ENCODE measurements around the gene CABLES2. TPM values are rescaled to one million over a fixed set of nuclear protein-coding genes. Genes with fewer than 3 reads are reported as not detected.
A peak's percentile ranks its signal among the peaks of the same experiment; 100 is the strongest.

Gene CABLES2
- polyA plus RNA-seq (2011; rRNA removed) = 3.9 and 5.0 TPM in 2 replicates
- 5.9 and 7.3 TPM in 2 replicates for polyA plus RNA-seq (2012; cell fraction: cytosol; rRNA removed)
- 9.4 and 10.5 TPM in 2 replicates for polyA plus RNA-seq (2012; cell fraction: nucleus; rRNA removed)
- polyA plus RNA-seq (2017; fragmentation: RNase III; extraction: RNeasy Plus Mini Kit Qiagen cat#74134 plus additional on column Dnase treatment) = 5.6 to 7.7 TPM (median 6.6 TPM) in 3 replicates
- 6.1 and 7.1 TPM in 2 replicates for polyA minus RNA-seq (2011; rRNA and poly(A)+ RNA removed)

- CTCF ChIA-PET = interaction anchor here (1.1 to 1.5 kb wide), 2 partner anchors 12 to 108 kb away, joined by 3 to 4 read pairs; no protein-coding TSS in a partner anchor
- H3K27ac ChIP-seq = peak within 1 kb of the TSS; percentile 86 to 99
- FAIRE-seq = no peak
- H3K9me3 ChIP-seq = no peaks in the 10 kb centered on the region
- no peak for TF ChIP-seq RARB (CRISPR knock-in tag; IDR thresholded peaks at IDR 0.05)
- no peak for TF ChIP-seq BCL3 (IDR thresholded peaks at IDR 0.05)
- TF ChIP-seq TP53 (CRISPR knock-in tag; IDR thresholded peaks at IDR 0.05) = no peak
- peak; percentile 74 for TF ChIP-seq E2F6 (IDR thresholded peaks at IDR 0.05; ENCODE audit: borderline replicate concordance, low read depth)
- no peak for TF ChIP-seq FOSL2 (IDR thresholded peaks at IDR 0.05)
- peak; percentile 9; the same call in 1 of the 2 replicates for TF ChIP-seq FOSL2 (CRISPR knock-in tag; IDR thresholded peaks at IDR 0.05)
- H3K4me1 ChIP-seq = peaks cover 21% of the 10 kb centered on the region
- peak within 1 kb of the TSS; percentile 98 for H3K4me2 ChIP-seq
- peak; percentile 84 to 95 for DNase-seq (ENCODE audit: low read depth in 1 of 2, low spot score in 1 of 2)
- peak within 1 kb of the TSS; percentile 93 for H3K4me3 ChIP-seq
- POLR2A ChIA-PET = no interaction called here
- ATAC-seq = peak; percentile 58 to 87
- 39% methylated on average over 6 of the region's 73 CpGs for WGBS (ENCODE audit: missing lambda C conversion rate)
These were observed at the start of gene CABLES2 for GRCh38 chr20:62407221-62407992. Gene CABLES2, minus strand, starts transcription at chr20:62407285. Its CDS starts 9 bp downstream, at chr20:62407276.

GRCh38 chr20:62455929-62456328, 48.8 kb upstream of the CABLES2 start:
- POLR2A ChIA-PET = no interaction called here
- CTCF ChIA-PET = interaction anchor here (1.4 to 2.8 kb wide), 2 partner anchors 38 to 46 kb away, joined by 3 to 10 read pairs; no protein-coding TSS in a partner anchor
- DNase-seq (ENCODE audit: low read depth in 1 of 2, low spot score in 1 of 2) = no peak
- no peak for TF ChIP-seq HOXB5 (CRISPR knock-in tag; IDR thresholded peaks at IDR 0.05)
- no peak for TF ChIP-seq REST (IDR thresholded peaks at IDR 0.05)
- no peak for TF ChIP-seq HES2 (IDR thresholded peaks at IDR 0.05)
- no peak for TF ChIP-seq GATA3 (IDR thresholded peaks at IDR 0.05; ENCODE audit: borderline replicate concordance)
- no peak for TF ChIP-seq PBX3 (IDR thresholded peaks at IDR 0.05)
- TF ChIP-seq ATOH8 (CRISPR knock-in tag; IDR thresholded peaks at IDR 0.05; ENCODE audit: low read depth) = no peak
- no peak for TF ChIP-seq MAX (IDR thresholded peaks at IDR 0.05)
- TF ChIP-seq CBX8 (IDR thresholded peaks at IDR 0.05) = no peak
- no peak for TF ChIP-seq JUNB (IDR thresholded peaks at IDR 0.05)
- TF ChIP-seq EHF (CRISPR knock-in tag; IDR thresholded peaks at IDR 0.05) = no peak
- H3K4me2 ChIP-seq = no peak overlapping the region
- 69% methylated on average over 13 of the region's 15 CpGs for WGBS (ENCODE audit: missing lambda C conversion rate)
- H3K4me3 ChIP-seq = no peak overlapping the region
- ATAC-seq = no peak
- H3K4me1 ChIP-seq = no peaks in the 10 kb centered on the region
- H3K27ac ChIP-seq = no peak overlapping the region
- no peaks in the 10 kb centered on the region for H3K9me3 ChIP-seq
- no peak for FAIRE-seq
